HG03039 (cell line): ENCODE measurements around the gene EFTUD2.
"Not testable (repeated sequence)": the region's sequence is repeated elsewhere in the genome, so short reads cannot be mapped to it uniquely, and the experiment has no call there.

Experiments used
- ATAC-seq: cut with Tn5 transposase; IDR thresholded peaks from one replicate; pipeline ENCODE4 v1.9.1; 2021; ENCODE audit warnings: mild to moderate bottlenecking, moderate library complexity; ENCODE audit not compliant: unreplicated experiment

EFTUD2 gene

DNA sequence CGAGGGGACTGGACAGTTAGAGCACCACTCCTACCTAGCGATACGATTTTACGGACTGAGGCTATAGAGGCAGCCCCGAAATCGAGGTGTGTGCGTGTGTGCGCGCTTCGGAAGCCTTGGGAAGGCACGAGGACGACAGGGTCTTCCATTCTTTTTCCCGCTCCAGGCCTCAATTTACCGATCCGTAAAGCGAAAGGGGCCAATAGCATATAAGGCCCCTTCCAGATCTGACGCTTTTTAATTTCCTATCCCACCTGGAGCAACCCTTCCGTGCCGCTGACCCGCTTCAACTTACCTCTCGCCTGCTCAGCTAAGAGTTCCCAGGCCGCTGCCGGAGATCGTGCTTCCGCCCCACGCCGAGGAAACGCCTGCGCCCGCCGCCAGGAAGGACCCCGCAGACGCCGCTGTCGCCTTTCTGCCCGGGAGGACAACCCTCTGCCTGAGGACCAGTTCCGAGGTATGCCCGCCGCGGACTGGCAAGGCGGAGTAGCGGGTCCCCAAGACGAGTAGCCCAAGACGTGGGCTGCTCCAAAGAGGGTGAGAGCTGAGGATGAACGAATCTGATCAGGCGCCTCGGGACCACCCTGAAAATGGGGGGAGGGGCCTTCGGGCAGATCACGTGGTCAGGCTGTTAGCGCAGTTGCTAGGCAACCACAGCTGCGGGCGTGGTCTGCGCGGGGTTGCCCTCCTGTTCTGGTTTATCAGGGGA, at the start of gene EFTUD2:
EFTUD2 (minus strand) TSS at position 372 of the 709 bp plus-strand sequence. CDS start 4,924 bp downstream, outside the sequence.
- peak; percentile 68 for ATAC-seq

DNA sequence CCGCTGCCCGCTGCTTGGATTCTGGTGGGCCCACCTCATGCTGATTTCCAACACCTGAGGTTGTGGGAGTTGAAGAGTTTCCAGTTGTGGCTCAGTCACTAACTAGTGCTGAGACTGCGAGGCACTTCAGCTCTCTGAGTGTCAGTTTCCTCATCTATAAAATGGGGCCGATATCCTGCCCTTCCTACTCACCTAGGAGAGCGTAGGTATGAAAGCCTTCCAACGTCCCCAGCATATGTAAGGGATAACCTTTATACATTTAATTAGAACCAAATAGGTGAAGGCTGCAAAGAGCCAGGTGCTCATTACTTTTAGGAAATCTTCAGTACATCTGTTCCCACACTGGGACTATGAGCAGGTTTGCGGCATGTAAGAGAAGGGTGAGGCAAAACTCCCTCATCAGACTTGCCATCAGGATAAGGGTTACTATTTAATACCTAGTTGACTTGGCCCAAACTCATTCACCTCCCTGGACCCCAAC, 49.1 kb upstream of the EFTUD2 start:
- no peak for ATAC-seq

DNA sequence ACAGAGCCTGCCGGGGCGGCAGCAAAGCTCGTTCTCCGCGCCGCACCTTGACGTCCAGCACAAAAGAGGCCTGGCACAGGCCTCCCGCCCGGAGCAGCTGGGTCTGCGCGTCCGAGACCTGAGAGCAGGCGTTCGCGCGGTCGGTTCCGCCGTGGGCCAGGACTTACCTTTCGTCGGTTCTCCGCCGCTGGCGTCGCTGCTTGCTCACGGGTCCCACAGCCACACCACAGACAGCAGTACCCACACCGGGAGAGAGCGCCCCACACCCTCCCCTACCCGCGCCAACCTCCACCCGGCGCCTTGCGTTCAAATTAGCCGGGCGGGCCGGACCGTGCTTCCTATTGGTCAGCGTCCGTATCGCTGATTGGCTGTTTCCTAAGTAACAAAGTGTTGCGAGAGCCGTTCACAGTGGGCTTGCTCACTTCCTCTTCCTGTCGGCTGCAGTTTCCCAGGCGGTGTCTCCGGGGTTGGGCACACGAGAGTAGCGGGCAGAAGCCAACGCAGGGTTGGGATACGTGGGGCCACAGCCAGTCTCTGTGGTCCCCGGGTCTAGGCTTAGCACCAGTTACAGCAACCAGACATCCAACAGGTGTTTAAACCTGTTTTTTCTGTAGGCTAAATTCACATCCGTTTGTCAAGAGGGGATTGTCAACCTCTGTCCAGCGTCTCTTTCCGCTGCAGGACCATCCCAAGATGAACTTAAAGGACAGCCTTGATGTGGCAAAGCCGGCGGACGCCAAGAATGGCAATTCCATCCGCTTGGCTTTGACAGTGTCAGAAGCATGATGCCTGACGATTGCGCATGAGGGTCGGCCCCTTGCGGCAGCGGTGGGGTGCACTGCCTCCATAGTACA, 48.4 kb upstream of the EFTUD2 start, which contains the start of gene KIF18B:
KIF18B (minus strand) TSS at position 313 of the 854 bp plus-strand sequence. CDS start 11,429 bp downstream, outside the sequence.
- peak; percentile 83 for ATAC-seq

DNA sequence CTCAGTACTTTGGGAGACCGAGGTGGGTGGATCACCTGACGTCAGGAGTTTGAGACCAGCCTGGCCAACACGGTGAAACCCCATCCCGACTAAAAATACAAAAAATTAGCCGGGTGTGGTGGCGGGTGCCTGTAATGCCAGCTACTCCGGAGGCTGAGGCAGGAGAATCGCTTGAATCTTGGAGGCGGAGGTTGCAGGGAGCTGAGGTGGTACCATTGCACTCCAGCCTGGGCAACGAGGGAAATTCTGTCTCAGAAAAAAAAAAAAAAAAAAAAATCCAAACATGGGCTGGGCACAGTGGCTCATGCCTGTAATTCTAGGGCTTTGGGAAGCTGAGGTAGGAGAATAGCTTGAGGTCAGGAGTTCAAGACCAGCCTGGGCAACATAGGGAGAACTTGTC, 46.4 kb upstream of the EFTUD2 start:
- ATAC-seq, result not testable (repeated sequence)

DNA sequence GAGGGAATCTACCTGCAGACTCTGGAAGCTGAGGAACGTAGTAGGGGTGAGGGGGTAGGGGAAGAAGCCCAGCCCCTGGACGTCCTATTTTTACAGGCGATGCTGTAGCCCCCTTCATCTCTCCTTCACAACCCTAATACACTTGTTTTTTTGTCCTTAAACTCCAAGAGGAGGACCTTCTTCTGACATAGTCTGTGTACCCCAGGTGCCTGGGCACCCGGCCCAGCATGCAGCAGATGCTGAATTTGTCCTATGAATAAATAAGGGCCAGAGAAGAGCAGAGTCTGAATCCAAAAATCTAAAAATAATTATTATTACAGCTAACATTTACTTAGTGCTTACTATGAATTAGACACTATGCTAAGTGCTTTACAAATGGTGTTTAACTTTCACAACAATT, 43.2 kb upstream of the EFTUD2 start:
- no peak for ATAC-seq

DNA sequence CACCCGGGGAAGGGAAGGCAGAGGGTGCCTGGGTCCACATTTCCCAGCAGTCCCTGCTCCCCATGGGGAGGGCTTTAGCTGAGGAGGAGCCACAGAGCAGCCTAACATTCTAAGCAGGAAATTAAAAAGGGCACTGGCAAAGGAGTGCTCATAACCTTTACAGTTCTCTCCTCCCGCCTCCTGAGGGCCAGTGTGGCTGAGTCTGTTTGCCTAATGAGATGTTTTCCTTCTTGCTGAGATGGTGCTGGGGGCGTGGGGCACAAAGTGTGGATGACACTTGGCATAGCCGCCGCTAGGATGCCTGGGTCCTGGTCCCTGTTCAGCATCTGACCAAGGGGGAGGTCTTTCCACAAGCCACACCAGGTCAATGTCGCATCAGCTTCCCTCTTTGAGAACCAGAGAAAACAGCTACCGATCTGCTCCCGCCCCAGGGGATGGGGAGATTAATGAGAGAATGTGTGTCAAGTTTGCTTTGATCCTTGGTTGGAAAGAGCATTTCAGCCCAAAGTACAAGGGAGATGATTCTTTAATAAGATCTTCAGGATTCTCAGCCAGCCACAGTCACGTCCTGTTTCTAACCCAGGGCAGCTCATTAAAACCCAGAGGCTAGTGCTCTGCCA, 42.6 kb upstream of the EFTUD2 start:
- ATAC-seq, result no peak

DNA sequence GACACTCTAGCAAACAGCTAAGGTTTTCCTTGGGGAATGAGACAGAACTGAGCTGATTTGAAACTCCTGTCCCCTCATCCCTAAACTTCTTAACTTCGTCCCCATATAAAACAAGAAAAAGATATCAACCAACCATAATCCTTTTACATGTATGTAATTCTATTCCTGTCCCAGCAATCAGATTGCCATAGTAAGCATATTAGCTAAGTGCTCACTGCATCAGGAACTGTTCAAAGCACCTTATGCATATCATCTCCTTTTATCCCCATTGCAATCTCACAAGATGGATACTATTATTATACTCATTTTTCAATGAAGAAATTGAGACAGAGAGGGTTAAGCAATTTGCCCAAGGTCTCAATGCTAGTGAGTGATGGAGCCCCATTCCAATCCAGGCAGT, 41.5 kb upstream of the EFTUD2 start:
- ATAC-seq, result no peak

DNA sequence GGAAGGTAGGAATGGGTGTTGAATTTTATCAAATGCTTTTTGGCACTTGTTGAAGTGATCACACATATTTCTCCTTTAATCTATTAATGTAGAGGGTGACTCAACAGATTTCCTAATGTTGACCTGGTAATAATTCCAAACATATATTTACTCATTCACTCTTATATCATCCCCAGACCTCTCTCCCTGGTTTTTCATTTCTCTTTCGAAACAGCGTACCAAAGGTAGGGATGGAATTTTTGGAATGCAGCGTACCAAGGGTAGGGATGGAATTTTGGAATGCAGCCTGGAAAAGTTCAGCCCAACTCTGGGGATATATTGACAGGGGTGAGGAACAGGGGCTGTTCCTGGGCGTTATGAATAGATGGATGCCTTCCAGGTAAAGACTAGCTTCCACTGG, 41.1 kb upstream of the EFTUD2 start:
- ATAC-seq, result no peak

DNA sequence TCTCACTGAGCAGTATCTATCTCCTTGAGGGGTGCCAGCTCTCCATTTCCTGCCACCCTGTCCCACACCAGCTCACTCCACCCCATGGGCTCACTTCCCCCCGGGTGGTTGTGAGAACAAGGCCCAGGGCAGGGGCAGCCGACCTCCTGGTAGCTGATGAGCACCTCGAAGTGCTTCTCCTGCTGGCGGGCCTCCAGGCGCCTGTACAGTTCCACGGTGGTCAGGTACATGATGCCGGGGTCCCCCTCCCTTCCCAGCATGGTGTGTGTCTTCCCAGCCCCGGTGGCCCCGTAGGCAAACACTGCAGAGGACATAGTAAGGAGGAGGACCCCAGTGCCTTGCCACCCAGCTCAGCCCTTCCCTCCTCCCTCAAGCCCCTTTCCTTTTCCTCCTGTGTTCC, 35.9 kb upstream of the EFTUD2 start:
- no peak for ATAC-seq

DNA sequence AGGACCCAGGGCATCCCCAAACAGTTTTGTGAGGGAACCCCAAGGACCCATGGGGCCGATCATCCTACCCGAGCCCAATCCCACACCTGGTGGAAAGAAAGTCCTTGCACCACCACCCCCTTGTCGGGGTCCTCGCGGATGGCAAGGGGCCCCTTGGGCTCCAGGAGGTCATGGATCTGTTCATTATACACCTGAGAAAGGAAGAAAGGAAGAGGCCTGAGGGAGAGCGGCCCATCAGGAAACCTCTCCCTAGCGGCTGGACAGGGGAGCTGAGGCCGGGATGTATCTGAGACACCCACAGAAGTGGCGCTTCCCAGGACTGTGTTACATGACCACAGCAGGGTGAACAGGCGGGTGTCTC, 35.5 kb upstream of the EFTUD2 start:
- ATAC-seq, result no peak

DNA sequence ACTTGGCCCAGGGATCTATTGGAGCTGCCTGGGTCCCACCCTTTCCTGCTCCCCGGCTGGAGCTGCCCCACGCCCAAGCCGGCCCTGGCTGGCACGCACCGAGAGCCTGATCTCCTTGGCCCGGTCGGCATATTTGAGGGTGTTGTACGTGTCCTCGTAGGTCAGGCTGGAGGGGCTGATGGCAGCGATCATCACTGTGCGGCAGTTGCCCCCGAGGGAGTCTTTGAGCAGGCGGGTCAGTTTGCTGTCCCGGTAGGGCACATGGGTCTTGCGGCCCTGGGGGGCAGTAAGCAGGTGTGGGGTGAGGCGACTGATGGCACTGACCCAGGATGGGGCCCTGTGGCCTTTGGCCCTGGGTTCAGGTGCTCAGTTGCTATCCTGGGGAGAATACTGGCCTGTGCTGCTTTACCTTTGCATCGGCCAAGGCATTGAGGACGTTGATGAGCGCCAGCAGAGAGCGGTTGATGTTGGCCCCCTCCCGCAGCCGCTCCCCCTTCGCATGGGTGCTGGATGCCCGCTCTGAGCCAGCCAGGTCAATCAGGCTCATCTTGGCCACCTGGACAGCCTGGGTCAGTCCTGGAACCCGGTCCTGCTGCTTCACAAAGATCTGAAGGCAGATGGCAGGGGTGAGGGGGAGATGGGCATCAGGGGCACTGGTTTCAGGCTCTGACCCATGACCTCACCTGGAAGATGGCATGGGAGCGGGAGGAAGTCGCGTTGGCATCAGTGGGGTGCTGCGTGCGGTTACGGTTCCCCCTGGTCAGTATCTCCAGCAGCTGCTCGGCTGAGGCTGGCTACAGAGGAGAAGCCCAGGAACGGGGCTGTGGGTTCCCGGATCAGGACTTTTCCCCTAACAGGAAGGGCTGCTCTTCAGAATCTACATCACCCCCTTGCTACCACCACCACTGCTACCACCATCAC, 34.8 kb upstream of the EFTUD2 start:
- no peak for ATAC-seq

DNA sequence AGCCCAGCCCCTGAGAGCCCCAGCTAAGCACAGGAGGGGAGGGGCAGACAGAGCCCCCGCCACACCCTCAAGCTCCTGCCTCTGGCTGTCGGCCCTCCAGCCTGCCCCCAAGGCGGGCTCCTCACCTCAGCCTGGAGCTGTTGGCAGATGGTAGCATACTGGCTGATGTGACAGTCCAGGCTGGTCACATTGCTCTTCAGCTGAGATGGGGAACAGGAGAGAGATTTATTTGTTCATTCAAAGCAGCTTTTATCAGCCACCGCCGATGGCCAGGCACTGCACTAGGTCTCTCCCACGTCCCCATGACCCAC, 33.5 kb upstream of the EFTUD2 start:
- ATAC-seq, result no peak

DNA sequence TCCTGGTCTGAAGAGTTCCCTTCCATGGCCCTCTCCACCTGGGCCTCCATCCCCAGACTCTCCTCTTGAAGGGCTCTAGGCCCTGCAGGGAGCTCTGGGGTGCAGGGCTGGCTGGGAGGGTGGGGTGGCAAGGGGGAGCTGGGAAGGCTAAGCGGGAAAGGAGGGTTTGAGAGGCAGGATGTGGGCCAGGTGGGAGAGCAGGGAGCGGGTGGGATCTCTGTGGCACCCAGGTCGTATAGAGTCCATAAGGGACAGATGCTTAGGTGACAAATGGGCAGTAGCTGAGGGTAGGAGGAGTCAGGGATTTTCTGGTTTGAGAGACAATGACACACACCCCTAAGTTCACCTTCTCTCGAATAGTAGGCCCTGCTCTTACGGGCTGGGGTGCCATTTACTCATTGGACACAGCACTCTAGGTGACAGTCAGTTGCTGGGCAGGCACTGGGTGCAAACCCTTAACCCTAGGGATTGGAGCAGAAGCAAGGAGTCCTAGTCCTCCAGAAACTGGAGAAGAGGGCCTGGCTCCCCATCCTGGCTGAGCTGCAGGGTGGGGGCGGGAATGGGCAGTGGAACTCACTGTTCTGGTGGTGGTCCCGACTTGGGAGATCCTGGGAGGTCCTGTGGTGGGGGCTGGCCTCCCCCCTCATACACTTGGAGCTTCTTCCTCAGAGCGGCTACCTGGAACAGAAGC, 33.0 kb upstream of the EFTUD2 start:
- no peak for ATAC-seq

DNA sequence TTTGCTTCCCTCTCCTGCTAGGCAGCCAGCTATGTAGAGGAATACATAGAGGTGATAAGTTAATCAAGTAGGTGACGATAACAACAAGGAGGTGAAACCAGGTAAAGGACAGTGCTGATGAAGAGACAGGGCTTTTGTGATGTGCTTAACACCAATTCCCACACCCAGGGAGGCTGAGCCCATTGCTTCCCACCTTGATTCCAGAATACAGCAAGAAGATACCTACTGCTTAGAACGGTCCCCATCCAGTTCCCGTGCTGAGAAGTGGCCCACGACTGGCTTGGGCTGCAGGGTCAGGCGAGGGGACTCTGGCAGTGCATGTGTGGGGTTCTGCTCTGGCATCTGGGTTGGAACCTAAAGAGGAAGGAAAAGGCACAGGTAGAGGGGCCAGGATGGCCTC, 32.1 kb upstream of the EFTUD2 start:
- ATAC-seq, result no peak

DNA sequence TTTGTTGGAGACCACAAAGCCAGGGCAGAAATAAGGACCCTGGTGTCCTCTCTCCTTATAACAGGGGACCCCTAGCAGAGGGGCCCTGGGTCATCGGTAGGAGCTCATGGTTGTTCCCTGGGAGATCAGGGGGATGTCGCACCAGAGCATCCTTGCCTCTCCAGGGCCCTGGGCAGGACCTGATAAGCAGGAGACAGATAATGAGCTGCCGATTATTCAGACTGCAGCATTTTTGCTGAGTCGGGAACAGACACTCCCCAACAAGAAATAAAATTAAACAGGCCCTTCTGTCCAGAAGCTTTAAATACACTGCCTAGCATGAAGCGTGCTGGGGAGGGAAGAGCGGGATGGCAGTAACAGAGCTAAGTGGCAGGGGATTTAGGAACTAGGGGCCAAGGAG, 31.4 kb upstream of the EFTUD2 start:
- no peak for ATAC-seq

DNA sequence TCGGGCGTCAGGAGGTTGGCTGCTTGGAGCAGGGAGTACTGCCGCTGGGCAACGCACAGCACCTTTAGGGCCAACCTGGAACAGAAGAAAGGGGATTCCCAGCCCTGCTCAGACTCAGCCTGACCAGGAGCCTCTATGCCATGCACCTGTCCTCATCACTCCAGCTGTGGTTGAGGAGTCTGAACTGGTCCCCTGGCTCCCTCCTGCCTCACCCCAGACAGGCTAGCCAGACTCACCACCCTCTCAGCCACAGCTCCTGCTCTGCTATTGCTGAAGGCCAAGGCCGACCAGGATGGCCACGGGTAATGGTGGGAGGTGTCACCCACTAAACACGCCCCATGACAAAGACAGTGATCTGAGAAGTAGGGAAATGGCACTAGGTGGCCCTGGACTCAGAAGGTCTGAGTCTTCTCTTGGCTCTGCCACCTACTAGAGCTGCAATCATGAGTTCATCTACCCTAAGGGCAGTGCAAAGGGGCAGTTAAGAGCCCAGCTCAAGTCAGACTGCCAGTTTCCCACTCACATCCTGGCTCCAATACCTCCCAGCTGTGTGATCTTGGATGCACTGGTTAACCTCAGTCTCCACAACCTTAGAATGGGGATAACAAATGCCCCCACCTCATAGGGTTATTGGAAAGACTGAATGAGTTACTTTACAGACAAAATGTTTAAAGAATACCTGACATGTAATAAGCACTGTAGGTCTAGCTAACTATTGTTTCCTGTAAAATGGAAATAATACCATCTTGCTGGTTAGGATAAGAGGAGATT, 29.9 kb upstream of the EFTUD2 start:
- no peak for ATAC-seq

DNA sequence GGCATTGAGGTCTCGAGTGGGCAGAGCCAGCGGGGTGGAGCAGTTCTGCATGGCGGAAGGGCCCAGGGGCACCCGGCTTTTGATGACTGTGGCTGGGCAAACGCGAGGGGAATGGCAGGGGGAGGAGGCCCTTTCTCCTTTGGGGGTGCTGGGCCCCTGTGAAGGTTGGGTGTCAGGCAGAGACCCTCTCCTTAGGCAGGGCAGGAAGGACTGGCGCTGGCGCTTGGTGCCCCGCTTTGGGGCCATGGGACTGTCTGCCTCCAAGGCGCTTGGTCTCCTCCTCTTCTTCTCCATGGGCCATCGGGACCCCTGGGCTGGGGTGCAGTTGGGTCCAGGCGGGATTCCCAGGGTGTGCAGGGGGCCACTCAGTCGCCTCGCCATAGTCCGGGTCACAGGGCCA, 28.9 kb upstream of the EFTUD2 start:
- ATAC-seq, result no peak

DNA sequence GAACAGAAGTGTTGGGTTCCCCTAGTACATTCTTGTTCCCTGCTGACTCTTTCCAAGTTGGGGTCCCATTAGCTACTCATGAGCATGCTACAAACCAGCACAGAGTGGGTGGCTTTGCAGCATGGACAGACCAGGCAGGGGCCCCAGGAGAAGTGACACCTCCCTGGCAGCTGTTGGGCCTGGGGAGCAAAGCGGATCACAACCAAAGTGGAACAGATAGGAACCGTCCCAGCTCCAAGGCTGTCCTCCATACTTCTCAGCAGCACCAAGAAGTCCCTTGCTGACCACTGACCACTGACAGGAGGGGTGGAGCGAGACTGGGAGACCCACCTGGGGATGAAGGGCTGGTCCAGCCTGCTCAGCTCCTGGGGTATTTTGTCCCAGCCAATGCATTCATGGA, 28.5 kb upstream of the EFTUD2 start:
- no peak for ATAC-seq

DNA sequence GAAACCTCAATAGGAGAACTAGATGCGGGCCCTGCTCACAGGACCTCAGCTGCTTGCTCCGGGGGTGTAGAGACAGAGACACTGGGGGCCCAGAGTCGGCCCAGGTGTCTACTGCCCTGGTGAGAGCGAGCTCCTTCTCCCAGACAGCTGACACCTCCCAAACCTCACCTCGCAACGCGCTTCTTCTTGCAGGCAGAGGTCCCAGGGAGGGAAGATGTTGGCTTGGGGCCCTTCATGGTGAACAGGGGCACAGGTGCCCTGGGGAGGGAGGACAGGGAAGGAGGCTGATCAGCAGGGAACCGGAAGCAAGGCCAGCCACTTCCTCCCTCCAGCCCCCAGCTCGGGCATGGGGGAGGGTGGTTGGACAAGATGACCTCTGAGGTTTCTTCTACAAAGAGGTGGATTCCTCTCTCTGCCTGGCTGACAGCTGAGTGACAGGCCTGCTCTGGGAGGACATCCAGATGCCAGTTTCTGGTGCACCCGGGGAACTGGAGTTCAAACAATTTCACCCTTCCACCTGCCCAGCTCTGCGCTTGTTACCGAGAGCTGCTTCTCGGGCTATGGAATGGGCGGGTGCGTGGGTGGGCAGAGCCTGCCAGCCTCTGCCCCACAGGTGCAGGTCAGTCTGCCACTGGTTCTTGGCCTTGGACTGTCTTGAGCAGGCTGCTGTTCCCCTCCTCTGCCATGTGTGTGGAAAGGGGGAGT, 27.7 kb upstream of the EFTUD2 start:
- no peak for ATAC-seq
